DND-41 (cell line): Measurements from ENCODE around the gene SINHCAF.

Experiments used
- CTCF ChIP-seq: IDR thresholded peaks from 2 replicates; pipeline ENCODE4 v1.5.1; 2012; ENCODE audit warnings: borderline replicate concordance, low read length, moderate library complexity, mild to moderate bottlenecking; ENCODE audit not compliant: poor library complexity, severe bottlenecking; ENCODE audit errors: extremely low read depth
- EZH2 ChIP-seq: IDR thresholded peaks from 3 replicates; pipeline ENCODE4 v1.6.1; 2012; ENCODE audit warnings: borderline replicate concordance, low read depth, mild to moderate bottlenecking, moderate library complexity, low read length, inconsistent platforms; ENCODE audit not compliant: severe bottlenecking

GRCh38 chr12:31297572-31298514 lies 28.1 kb downstream of the SINHCAF start:
- TF ChIP-seq EZH2: no peak
- TF ChIP-seq CTCF: no peak
